GM19043 (cell line): ENCODE measurements around the gene TMEM233.

ENCODE experiments used
- ATAC-seq: cut with Tn5 transposase; IDR thresholded peaks from one replicate; pipeline ENCODE4 v1.9.1; 2021; ENCODE audit warnings: low read depth; ENCODE audit not compliant: unreplicated experiment

The TMEM233 gene

GRCh38 chr12:119679081-119679480 lies 85.5 kb downstream of the TMEM233 start:
- ATAC-seq, result no peak

- no peak for ATAC-seq
Measured at GRCh38 chr12:119679490-119679889, 85.9 kb downstream of the TMEM233 start.

GRCh38 chr12:119681111-119681510 lies 87.5 kb downstream of the TMEM233 start:
- no peak for ATAC-seq

- ATAC-seq, result peak; percentile 56
Measured at GRCh38 chr12:119681728-119682638, 88.4 kb downstream of the TMEM233 start.

GRCh38 chr12:119682639-119683252 lies 89.2 kb downstream of the TMEM233 start:
- ATAC-seq, result no peak

- no peak for ATAC-seq
Measured at GRCh38 chr12:119683413-119683812, 89.8 kb downstream of the TMEM233 start.

GRCh38 chr12:119683816-119684215 lies 90.2 kb downstream of the TMEM233 start:
- ATAC-seq, result no peak

GRCh38 chr12:119684711-119685369 lies 91.3 kb downstream of the TMEM233 start:
- ATAC-seq, result no peak

- ATAC-seq, result no peak
Measured at GRCh38 chr12:119685375-119685774, 91.8 kb downstream of the TMEM233 start.

- no peak for ATAC-seq
Measured at GRCh38 chr12:119686355-119686754, 92.8 kb downstream of the TMEM233 start.

- no peak for ATAC-seq
Measured at GRCh38 chr12:119686776-119687175, 93.2 kb downstream of the TMEM233 start.

GRCh38 chr12:119687406-119687805 lies 93.8 kb downstream of the TMEM233 start:
- ATAC-seq, result no peak

- no peak for ATAC-seq
Measured at GRCh38 chr12:119687879-119688278, 94.3 kb downstream of the TMEM233 start.

GRCh38 chr12:119689935-119690500 lies 96.4 kb downstream of the TMEM233 start:
- ATAC-seq, result no peak

- ATAC-seq, result no peak
Measured at GRCh38 chr12:119691202-119691810, 97.7 kb downstream of the TMEM233 start.

- ATAC-seq, result no peak
Measured at GRCh38 chr12:119692410-119692809, 98.8 kb downstream of the TMEM233 start.
